Esophagus muscularis mucosa (tissue), 3 donors: ENCODE measurements around the gene TPM2.

Experiments used
- CTCF ChIP-seq, 3 experiments: fragments of 200-600 bp in 2 of 3; fragments of 450-650 bp in 1 of 3; sonication (generic) in 2 of 3; IDR thresholded peaks; one replicate each; pipeline ENCODE4 v1.5.1; 2017 to 2019; ENCODE audit warnings: antibody characterized with exemption in 3 of 3, mild to moderate bottlenecking in 2 of 3, moderate library complexity in 1 of 3
- POLR2A ChIP-seq: fragments of 450-650 bp; IDR thresholded peaks from one replicate; pipeline ENCODE4 v1.6.1; 2017; ENCODE audit warnings: antibody characterized with exemption, moderate library complexity, mild to moderate bottlenecking, low read depth

- TF ChIP-seq CTCF (IDR thresholded peaks at IDR 0.05) (no peak), POLR2A (no peak)
Observed at GRCh38 chr9:35723908-35724307, 34.2 kb upstream of the TPM2 start.
